A673 (cell line): Measurements from ENCODE around the gene VAV2. TPM values are rescaled to one million over a fixed set of nuclear protein-coding genes. Genes with fewer than 3 reads are reported as not detected.

Experiments used
- BruUV-seq: library from RNA; stranded (reverse); fragments of 400-500 nt; replicated peaks from 2 replicates; lab custom pipeline; 2021; lab: Mats Ljungman, UMichigan
- CTCF ChIA-PET: fragments of 300-600 bp; sonication (Branson Sonifier 250); formaldehyde crosslinking; loops from one replicate; lab custom pipeline; 2022; ENCODE audit warnings: antibody characterized with exemption; lab: Charles Lee
- POLR2A ChIA-PET: fragments of 300-600 bp; sonication (Branson Sonifier 250); formaldehyde crosslinking; loops from one replicate; lab custom pipeline; 2022; ENCODE audit warnings: antibody characterized with exemption; ENCODE audit not compliant: low non-redundant PET; lab: Charles Lee
- DNase-seq: peaks from one replicate; pipeline ENCODE4 v3.0.0-alpha.2; 2015; ENCODE audit warnings: low spot score
- H3K27ac ChIP-seq: fragments of 200-600 bp; sonication (generic); 2 replicates; pipeline ENCODE4 v1.5.1; 2016; ENCODE audit warnings: mixed run types, low read depth, mild to moderate bottlenecking, mixed read lengths, antibody characterized with exemption, low read length; ENCODE audit not compliant: poor library complexity, severe bottlenecking
- H3K27me3 ChIP-seq: fragments of 200-600 bp; sonication (generic); replicated peaks from 2 replicates; pipeline ENCODE4 v1.6.1; 2017; ENCODE audit warnings: mixed run types, low read depth, mild to moderate bottlenecking, mixed read lengths, antibody characterized with exemption, low read length; ENCODE audit not compliant: insufficient read depth, poor library complexity
- H3K36me3 ChIP-seq: fragments of 200-600 bp; sonication (generic); 2 replicates; pipeline ENCODE4 v1.6.1; 2016; ENCODE audit warnings: mixed run types, mild to moderate bottlenecking, mixed read lengths, antibody characterized with exemption, low read length; ENCODE audit not compliant: insufficient read depth, poor library complexity, severe bottlenecking
- H3K4me1 ChIP-seq: fragments of 200-600 bp; sonication (generic); 2 replicates; pipeline ENCODE4 v1.6.1; 2017; ENCODE audit warnings: mixed run types, mild to moderate bottlenecking, mixed read lengths, antibody characterized with exemption, low read length; ENCODE audit not compliant: insufficient read depth, poor library complexity, severe bottlenecking
- H3K4me3 ChIP-seq: fragments of 200-600 bp; sonication (generic); 2 replicates; pipeline ENCODE4 v1.5.1; 2016; ENCODE audit warnings: low read depth, mixed run types, mild to moderate bottlenecking, mixed read lengths, low read length; ENCODE audit not compliant: poor library complexity, severe bottlenecking
- H3K9me3 ChIP-seq: fragments of 200-600 bp; sonication (generic); 2 replicates; pipeline ENCODE4 v1.6.1; 2016; ENCODE audit warnings: mixed run types, low read depth, mild to moderate bottlenecking, mixed read lengths, antibody characterized with exemption, low read length; ENCODE audit not compliant: poor library complexity, severe bottlenecking
- EZH2 ChIP-seq: fragments of 200-600 bp; sonication (generic); IDR thresholded peaks from 2 replicates; pipeline ENCODE4 v1.6.1; 2017; ENCODE audit warnings: borderline replicate concordance, low read depth, mild to moderate bottlenecking, mixed read lengths, antibody characterized with exemption, low read length; ENCODE audit not compliant: poor library complexity, severe bottlenecking
- intact Hi-C: fragments of 100-400 bp; cut with micrococcal nuclease; formaldehyde crosslinking; loops from one replicate; pipeline ENCODE4 v1.10.0; 2022; ENCODE audit not compliant: unreplicated experiment
- total RNA-seq: library from RNA; stranded (reverse); gene quantifications from 2 replicates; pipeline ENCODE4 v1.2.3, GENCODE V29; 2021
- TF ChIP-seq, protein P1 (sequence below): fragments of 300-800, 200-600 bp; sonication (generic); conservative IDR thresholded peaks from 2 replicates; pipeline ENCODE4 v1.5.1; 2017; ENCODE audit warnings: low read depth, mild to moderate bottlenecking, antibody characterized with exemption, low read length, moderate library complexity, mixed read lengths

Gene VAV2
- total RNA-seq, 1 experiment from 2014 or later: 16.4 TPM

DNA sequence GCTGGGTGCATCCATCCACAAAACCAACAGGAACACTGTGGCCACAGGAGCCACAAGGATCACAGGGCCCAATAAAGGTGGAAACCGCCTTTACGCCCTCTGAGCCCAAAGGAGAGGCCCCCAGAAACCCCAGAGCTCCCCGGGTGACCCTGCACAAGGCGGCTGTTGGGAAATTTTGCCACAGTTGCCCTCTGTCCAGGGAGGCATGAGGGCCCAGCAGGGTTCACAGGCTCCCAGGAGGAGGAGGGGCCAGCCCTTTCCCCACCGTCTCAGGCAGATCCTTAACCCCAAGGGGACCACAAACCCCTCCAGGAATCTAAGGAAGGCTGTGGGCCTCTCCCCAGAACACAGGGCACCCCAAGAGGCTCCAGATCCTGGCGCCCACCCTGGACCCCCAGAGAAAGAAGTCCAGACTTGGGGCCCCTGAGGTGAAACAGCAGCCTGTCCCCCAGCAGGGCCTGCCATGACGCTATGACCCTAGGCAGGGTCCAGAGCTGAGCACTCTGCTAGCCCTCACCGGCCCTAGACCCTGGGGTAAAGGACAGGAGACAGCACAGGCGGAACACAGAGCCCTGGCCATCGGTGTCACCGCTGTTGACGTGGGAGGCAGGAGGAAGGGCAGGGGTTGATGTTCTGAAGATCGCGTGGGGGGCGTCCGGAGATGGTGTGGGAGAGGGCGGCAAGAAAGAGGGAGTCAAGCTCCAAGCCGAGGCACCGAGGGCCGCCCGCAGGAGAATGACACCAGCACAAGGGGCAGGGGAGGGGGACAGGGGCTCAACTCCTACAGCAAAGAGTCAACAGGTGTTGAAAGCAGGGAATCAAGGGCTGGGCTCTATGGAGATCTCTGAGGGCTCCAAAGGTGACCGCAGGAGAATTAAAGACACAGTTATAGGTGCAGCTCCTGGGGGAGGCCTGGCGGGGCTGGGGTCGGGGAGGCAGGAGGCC, 97.5 kb downstream of the VAV2 start:
- Histone ChIP-seq H3K4me3 (no peak overlapping the region), H3K4me1 (peaks cover 6% of the 10 kb centered on the region), H3K36me3 (no peaks in the 10 kb centered on the region), H3K27me3 (no peaks in the 10 kb centered on the region), H3K27ac (no peak overlapping the region), H3K9me3 (no peaks in the 10 kb centered on the region)
- no TSS peak for BruUV-seq
- intact Hi-C loops: no loop called here
- CTCF ChIA-PET: no interaction called here
- DNase-seq: no peak
- TF ChIP-seq EZH2: no peak
- TF ChIP-seq, protein P1, sequence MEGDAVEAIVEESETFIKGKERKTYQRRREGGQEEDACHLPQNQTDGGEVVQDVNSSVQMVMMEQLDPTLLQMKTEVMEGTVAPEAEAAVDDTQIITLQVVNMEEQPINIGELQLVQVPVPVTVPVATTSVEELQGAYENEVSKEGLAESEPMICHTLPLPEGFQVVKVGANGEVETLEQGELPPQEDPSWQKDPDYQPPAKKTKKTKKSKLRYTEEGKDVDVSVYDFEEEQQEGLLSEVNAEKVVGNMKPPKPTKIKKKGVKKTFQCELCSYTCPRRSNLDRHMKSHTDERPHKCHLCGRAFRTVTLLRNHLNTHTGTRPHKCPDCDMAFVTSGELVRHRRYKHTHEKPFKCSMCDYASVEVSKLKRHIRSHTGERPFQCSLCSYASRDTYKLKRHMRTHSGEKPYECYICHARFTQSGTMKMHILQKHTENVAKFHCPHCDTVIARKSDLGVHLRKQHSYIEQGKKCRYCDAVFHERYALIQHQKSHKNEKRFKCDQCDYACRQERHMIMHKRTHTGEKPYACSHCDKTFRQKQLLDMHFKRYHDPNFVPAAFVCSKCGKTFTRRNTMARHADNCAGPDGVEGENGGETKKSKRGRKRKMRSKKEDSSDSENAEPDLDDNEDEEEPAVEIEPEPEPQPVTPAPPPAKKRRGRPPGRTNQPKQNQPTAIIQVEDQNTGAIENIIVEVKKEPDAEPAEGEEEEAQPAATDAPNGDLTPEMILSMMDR: no peak
- POLR2A ChIA-PET: no interaction called here

DNA sequence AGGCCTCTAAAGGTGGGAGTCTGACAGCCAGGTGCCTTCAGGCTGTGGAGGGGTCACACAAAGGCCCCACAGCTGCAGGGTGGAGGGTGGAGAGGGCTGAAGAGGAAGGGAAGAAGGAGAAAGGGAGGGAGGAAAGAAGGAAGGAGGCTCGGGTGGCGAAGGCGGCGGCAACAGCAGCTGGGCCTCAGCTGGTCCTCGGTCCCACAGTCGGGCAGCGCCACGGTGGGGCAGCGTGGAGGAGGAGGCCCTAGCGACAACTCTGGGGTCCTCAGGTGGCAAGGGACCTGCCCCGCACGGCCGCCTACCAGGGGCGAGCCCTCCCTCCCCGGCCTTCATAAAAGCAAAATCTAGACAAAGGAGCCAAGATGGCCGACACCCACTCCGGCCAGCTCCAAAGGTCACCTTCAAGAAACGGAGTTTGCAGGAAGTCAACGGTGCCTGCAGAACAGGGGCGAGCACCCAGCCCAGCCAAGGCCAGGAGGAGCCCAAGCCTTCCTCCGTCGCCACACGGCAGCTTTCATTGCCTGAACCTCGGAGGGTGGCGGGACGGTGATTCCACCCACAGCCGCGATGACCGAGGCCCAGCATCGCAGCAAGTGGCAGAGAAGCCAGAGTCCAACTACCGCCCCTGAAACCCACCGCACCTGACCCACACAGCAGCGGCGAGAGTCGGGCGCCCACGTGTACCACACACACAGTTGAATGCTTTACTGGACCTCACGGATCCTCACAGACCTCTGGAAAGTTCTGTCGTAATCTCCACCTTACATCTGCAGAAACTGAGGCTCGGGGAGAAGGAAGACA, 98.7 kb downstream of the VAV2 start:
- no peak overlapping the region for H3K27ac ChIP-seq
- H3K27me3 ChIP-seq: no peaks in the 10 kb centered on the region
- DNase-seq: no peak
- ChIA-PET POLR2A (no interaction called here), CTCF (no interaction called here)
- BruUV-seq: no TSS peak
- peaks cover 7% of the 10 kb centered on the region for H3K4me1 ChIP-seq
- H3K4me3 ChIP-seq: no peak overlapping the region
- intact Hi-C loops: no loop called here
- no peak for TF ChIP-seq EZH2
- TF ChIP-seq, protein P1: no peak
- H3K36me3 ChIP-seq: no peaks in the 10 kb centered on the region
- no peaks in the 10 kb centered on the region for H3K9me3 ChIP-seq

DNA sequence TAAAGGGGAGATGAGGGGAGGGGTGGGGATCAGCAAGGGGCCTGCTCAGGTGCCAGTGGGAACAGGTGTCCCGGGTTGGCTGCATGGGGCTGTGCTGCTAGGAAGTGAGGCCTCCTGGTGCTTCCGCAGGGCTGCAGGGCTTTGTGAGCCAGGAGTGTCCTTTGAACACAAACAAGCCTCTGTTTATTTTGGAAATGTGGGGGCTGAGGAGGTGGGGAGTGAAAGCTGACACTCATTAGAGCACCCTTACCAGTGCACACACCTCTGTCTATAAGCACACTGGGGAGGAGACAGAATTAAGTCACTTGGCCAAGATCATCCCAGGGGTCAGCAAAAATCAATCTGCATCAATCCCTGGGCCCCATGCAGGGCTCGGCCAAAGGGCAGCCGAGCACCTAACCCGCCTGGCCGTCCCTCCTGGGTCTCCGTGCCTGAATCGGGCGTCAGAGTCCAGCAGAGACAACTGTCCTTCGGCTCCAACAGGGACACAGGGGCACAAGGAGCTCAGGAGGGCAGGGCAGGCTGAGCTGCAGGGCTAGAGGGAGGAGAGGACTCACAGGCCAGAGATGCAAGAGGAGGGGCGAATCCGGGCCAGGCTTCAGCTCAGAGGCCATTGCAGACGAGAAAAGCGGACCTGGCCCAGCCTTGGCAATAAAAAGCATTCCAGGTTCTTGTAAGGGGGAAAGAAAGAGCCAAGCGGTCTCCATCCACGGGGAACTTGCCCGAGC, 99.8 kb downstream of the VAV2 start:
- BruUV-seq: no TSS peak
- CTCF ChIA-PET: no interaction called here
- intact Hi-C loops: no loop called here
- H3K9me3 ChIP-seq: no peaks in the 10 kb centered on the region
- H3K27me3 ChIP-seq: no peaks in the 10 kb centered on the region
- no peak overlapping the region for H3K4me3 ChIP-seq
- TF ChIP-seq EZH2: no peak
- TF ChIP-seq, protein P1: no peak
- H3K27ac ChIP-seq: no peak overlapping the region
- no peaks in the 10 kb centered on the region for H3K36me3 ChIP-seq
- H3K4me1 ChIP-seq: peaks cover 7% of the 10 kb centered on the region
- no peak for DNase-seq
- POLR2A ChIA-PET: no interaction called here
